ENCODE results near the gene TCEANC2. TPM values are rescaled to one million over a fixed set of nuclear protein-coding genes. Genes with fewer than 3 reads are reported as not detected.

The TCEANC2 gene
- total and polyA plus RNA-seq, 2 donors (not counting 3 experiments of a cell fraction or from before 2014, with no cell fraction given), result 3.2 to 6.1 TPM

DNA sequence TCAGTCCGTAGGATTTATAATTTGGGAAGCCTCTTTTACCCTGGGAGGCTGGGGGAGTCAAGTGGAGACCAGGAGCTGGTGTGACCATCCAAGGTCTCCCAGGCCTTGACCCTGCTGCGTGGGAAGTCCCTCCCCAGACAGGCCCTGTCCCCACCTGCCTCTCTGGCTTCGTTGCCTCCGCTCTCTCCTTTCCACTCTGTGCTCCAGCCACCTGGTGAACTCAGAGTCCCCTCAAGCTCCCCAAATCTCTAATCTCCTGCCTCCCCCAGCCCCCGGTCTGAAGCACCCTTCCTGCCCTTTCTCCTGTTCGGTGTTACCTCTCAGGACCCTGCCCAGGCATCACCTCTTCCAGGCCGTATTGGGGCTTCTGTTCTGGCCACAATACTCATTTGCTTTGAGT, 71.5 kb downstream of the TCEANC2 start:
- Histone ChIP-seq H2AFZ (ENCODE audit: low read depth, low read length) (no peak overlapping the region), H4K20me1 (replicated peaks; ENCODE audit: control insufficient read depth, extremely low read depth, insufficient read depth, low read length) (no peaks in the 10 kb centered on the region), H3K9ac (replicated peaks; ENCODE audit: extremely low read depth, insufficient read depth, low read length) (no peak overlapping the region), H3K4me3 (replicated peaks in 1 of 3; ENCODE audit: insufficient read depth in 1 of 3, low read depth in 1 of 3, low read length in 3 of 3) (no peak overlapping the region), H3K4me1 (ENCODE audit: control insufficient read depth, extremely low read depth, insufficient read depth, low read length) (peaks cover 3% of the 10 kb centered on the region), H3K27me3 (ENCODE audit: control insufficient read depth in 2 of 2, insufficient read depth in 2 of 2, low read length in 2 of 2) (no peaks in the 10 kb centered on the region), H3K36me3 (ENCODE audit: control insufficient read depth in 2 of 2, extremely low read depth in 1 of 2, insufficient read depth in 2 of 2, low read length in 2 of 2) (no peaks in the 10 kb centered on the region), H3K9me1 (replicated peaks; ENCODE audit: control insufficient read depth, extremely low read depth, insufficient read depth, low read length) (no peaks in the 10 kb centered on the region), H3K27ac (ENCODE audit: insufficient read depth, low read depth, low read length) (no peak overlapping the region), H3K9me3 (replicated peaks; ENCODE audit: control insufficient read depth, insufficient read depth, low read length) (no peaks in the 10 kb centered on the region), H3K79me2 (ENCODE audit: control insufficient read depth, insufficient read depth, low read length) (no peaks in the 10 kb centered on the region), H3K4me2 (ENCODE audit: insufficient read depth, low read length) (no peak overlapping the region)
- dilution Hi-C loops (cut with MboI; ENCODE audit: extremely low pct_ligation_motif_present, low sequenced_read_pairs), result no loop called here
- FAIRE-seq, result no peak
- DNase-seq (ENCODE audit: low read depth, low spot score), result no peak
- ChIA-PET CTCF (interaction anchor here (0.6 to 7.0 kb wide), 17 partner anchors 10 to 685 kb away, joined by 3 to 122 read pairs (median 4); partner anchors contain the start of genes CYB5RL, MRPL37 and SSBP3), POLR2A (no interaction called here)
- no TSS peak for BruUV-seq (replicated peaks)
- intact Hi-C loops (cut with micrococcal nuclease), result loop anchor here (1.0 kb wide), 2 partner anchors 282 to 364 kb away; no protein-coding TSS in a partner anchor
- TF ChIP-seq, protein P1, sequence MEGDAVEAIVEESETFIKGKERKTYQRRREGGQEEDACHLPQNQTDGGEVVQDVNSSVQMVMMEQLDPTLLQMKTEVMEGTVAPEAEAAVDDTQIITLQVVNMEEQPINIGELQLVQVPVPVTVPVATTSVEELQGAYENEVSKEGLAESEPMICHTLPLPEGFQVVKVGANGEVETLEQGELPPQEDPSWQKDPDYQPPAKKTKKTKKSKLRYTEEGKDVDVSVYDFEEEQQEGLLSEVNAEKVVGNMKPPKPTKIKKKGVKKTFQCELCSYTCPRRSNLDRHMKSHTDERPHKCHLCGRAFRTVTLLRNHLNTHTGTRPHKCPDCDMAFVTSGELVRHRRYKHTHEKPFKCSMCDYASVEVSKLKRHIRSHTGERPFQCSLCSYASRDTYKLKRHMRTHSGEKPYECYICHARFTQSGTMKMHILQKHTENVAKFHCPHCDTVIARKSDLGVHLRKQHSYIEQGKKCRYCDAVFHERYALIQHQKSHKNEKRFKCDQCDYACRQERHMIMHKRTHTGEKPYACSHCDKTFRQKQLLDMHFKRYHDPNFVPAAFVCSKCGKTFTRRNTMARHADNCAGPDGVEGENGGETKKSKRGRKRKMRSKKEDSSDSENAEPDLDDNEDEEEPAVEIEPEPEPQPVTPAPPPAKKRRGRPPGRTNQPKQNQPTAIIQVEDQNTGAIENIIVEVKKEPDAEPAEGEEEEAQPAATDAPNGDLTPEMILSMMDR (IDR thresholded peaks at IDR 0.05; ENCODE audit: extremely low read depth in 1 of 2, insufficient read depth in 1 of 2, low read depth in 1 of 2, low read length in 2 of 2), result no peak

DNA sequence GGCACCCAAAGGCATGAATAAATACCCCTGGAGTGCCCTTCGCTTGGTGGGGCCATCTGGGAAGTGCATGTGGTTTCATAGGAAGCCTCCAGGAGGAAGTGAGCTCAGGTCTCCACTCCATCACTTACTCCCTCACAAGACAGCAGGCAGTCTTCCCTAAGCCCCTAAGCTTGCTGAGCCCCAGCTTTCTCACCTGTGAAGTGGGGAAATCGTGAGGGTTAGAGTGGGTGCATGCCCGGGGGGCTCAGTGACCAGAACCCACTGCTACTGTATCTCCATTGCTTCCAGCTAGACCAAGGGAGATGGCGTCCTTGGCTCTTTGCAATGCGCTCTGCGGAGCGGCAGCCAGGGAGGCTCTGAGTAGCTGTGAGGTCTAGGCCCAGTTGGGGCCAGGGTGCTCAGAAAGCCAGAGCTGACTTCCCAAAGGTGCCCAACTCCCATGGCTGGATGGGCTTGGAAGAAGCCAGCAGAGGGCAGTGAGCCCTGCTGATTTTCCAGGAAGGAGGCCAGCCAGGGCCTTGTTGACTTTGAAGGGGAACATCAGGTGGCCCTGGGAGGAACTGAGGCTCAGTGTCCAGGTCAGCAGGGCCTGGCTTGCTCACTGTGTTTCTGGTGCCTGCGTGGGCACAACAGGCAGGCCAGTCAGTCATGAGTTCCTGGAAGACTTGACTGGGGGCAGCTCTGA, 72.1 kb downstream of the TCEANC2 start:
- H3K9me1 ChIP-seq (replicated peaks; ENCODE audit: control insufficient read depth, extremely low read depth, insufficient read depth, low read length), result no peaks in the 10 kb centered on the region
- H3K4me2 ChIP-seq (ENCODE audit: insufficient read depth, low read length), result no peak overlapping the region
- DNase-seq (ENCODE audit: low read depth, low spot score) (peak; percentile 55), FAIRE-seq (no peak)
- H3K9me3 ChIP-seq (replicated peaks; ENCODE audit: control insufficient read depth, insufficient read depth, low read length), result no peaks in the 10 kb centered on the region
- ChIA-PET POLR2A (no interaction called here), CTCF (interaction anchor here (0.6 to 7.0 kb wide), 19 partner anchors 10 to 685 kb away, joined by 3 to 122 read pairs (median 4); partner anchors contain the start of genes CYB5RL, MRPL37 and SSBP3)
- H3K36me3 ChIP-seq (ENCODE audit: control insufficient read depth in 2 of 2, extremely low read depth in 1 of 2, insufficient read depth in 2 of 2, low read length in 2 of 2), result no peaks in the 10 kb centered on the region
- no peaks in the 10 kb centered on the region for H4K20me1 ChIP-seq (replicated peaks; ENCODE audit: control insufficient read depth, extremely low read depth, insufficient read depth, low read length)
- BruUV-seq (replicated peaks), result no TSS peak
- no peaks in the 10 kb centered on the region for H3K79me2 ChIP-seq (ENCODE audit: control insufficient read depth, insufficient read depth, low read length)
- no peak overlapping the region for H2AFZ ChIP-seq (ENCODE audit: low read depth, low read length)
- TF ChIP-seq POLR2A (IDR thresholded peaks at IDR 0.05; ENCODE audit: low read depth, low read length), result no peak
- TF ChIP-seq, protein P1 (IDR thresholded peaks at IDR 0.05; ENCODE audit: extremely low read depth in 1 of 2, insufficient read depth in 1 of 2, low read depth in 1 of 2, low read length in 2 of 2), result peak in 1 of 2 donors; percentile 71
- H3K27ac ChIP-seq (ENCODE audit: insufficient read depth, low read depth, low read length), result no peak overlapping the region
- intact Hi-C loops (cut with micrococcal nuclease) (loop anchor here (1.0 kb wide), 2 partner anchors 282 to 364 kb away; no protein-coding TSS in a partner anchor), dilution Hi-C loops (cut with MboI; ENCODE audit: extremely low pct_ligation_motif_present, low sequenced_read_pairs) (no loop called here)
- H3K4me3 ChIP-seq (replicated peaks in 1 of 3; ENCODE audit: insufficient read depth in 1 of 3, low read depth in 1 of 3, low read length in 3 of 3), result no peak overlapping the region
- no peaks in the 10 kb centered on the region for H3K27me3 ChIP-seq (ENCODE audit: control insufficient read depth in 2 of 2, insufficient read depth in 2 of 2, low read length in 2 of 2)
- H3K9ac ChIP-seq (replicated peaks; ENCODE audit: extremely low read depth, insufficient read depth, low read length), result no peak overlapping the region
- peaks cover 3% of the 10 kb centered on the region for H3K4me1 ChIP-seq (ENCODE audit: control insufficient read depth, extremely low read depth, insufficient read depth, low read length)
